GM23248 (cell line): ENCODE data around the gene EVA1B. TPM values are rescaled to one million over a fixed set of nuclear protein-coding genes. Genes with fewer than 3 reads are reported as not detected.

ENCODE experiments used
- DNase-seq: peaks from one replicate; pipeline ENCODE4 v3.0.0-alpha.2; 2015
- H2AFZ ChIP-seq: fragments of 200-600 bp; sonication (generic); 2 replicates; pipeline ENCODE4 v1.6.1; 2016; ENCODE audit warnings: antibody characterized with exemption
- H3F3A ChIP-seq: fragments of 200-600 bp; sonication (generic); 2 replicates; pipeline ENCODE4 v1.6.1; 2016; ENCODE audit warnings: mild to moderate bottlenecking, antibody characterized with exemption, mixed run types; ENCODE audit not compliant: insufficient read depth
- H3K27ac ChIP-seq: fragments of 200-600 bp; sonication (generic); 2 replicates; pipeline ENCODE4 v1.5.1; 2016; ENCODE audit warnings: mild to moderate bottlenecking
- H3K27me3 ChIP-seq: fragments of 200-600 bp; sonication (generic); replicated peaks from 2 replicates; pipeline ENCODE4 v1.6.1; 2016; ENCODE audit warnings: mild to moderate bottlenecking; ENCODE audit not compliant: insufficient read depth
- H3K36me3 ChIP-seq: fragments of 200-600 bp; sonication (generic); 2 replicates; pipeline ENCODE4 v1.6.1; 2016; ENCODE audit warnings: low read depth, mild to moderate bottlenecking
- H3K4me1 ChIP-seq: fragments of 200-600 bp; sonication (generic); 2 replicates; pipeline ENCODE4 v1.6.1; 2016; ENCODE audit warnings: mild to moderate bottlenecking; ENCODE audit not compliant: insufficient read depth
- H3K4me2 ChIP-seq: fragments of 200-600 bp; sonication (generic); one replicate; pipeline ENCODE4 v1.6.1; 2016; ENCODE audit warnings: mild to moderate bottlenecking; ENCODE audit not compliant: unreplicated experiment
- H3K4me3 ChIP-seq: fragments of 200-600 bp; sonication (generic); 2 replicates; pipeline ENCODE4 v1.5.1; 2016; ENCODE audit warnings: mild to moderate bottlenecking
- H3K79me2 ChIP-seq: fragments of 200-600 bp; sonication (generic); 2 replicates; pipeline ENCODE4 v1.6.1; 2016; ENCODE audit warnings: mild to moderate bottlenecking; ENCODE audit not compliant: insufficient read depth
- H3K9ac ChIP-seq: fragments of 200-600 bp; sonication (generic); 2 replicates; pipeline ENCODE4 v1.6.1; 2016; ENCODE audit warnings: mild to moderate bottlenecking
- H3K9me2 ChIP-seq: fragments of 200-600 bp; sonication (generic); 2 replicates; pipeline ENCODE4 v1.6.1; 2016; ENCODE audit warnings: mixed run types, mild to moderate bottlenecking, moderate library complexity; ENCODE audit not compliant: insufficient read depth
- H3K9me3 ChIP-seq: fragments of 200-600 bp; sonication (generic); one replicate; pipeline ENCODE4 v1.6.1; 2017; ENCODE audit warnings: low read depth
- H4K20me1 ChIP-seq: fragments of 200-600 bp; sonication (generic); 2 replicates; pipeline ENCODE4 v1.6.0; 2016; ENCODE audit not compliant: insufficient read depth
- EZH2 ChIP-seq: fragments of 200-600 bp; sonication (generic); IDR thresholded peaks from 2 replicates; pipeline ENCODE4 v1.6.1; 2018; ENCODE audit warnings: antibody characterized with exemption, mild to moderate bottlenecking; ENCODE audit not compliant: insufficient read depth, poor library complexity, severe bottlenecking
- EZH2phosphoT487 ChIP-seq: fragments of 200-600 bp; sonication (generic); IDR thresholded peaks from 2 replicates; pipeline ENCODE4 v1.6.1; 2018; ENCODE audit warnings: antibody characterized with exemption, moderate library complexity, mild to moderate bottlenecking, low read depth; ENCODE audit not compliant: insufficient read depth
- WGBS, 2 experiments: methylation state at CpG; one replicate each; pipeline ENCODE4 v1.1.6; 2015 to 2017; ENCODE audit warnings: low lambda C conversion rate in 2 of 2, low coverage in 1 of 2; ENCODE audit errors: missing lambda C conversion rate in 2 of 2; 5-methylcytosine and 5-hydroxymethylcytosine counted together
- in situ Hi-C: fragments of 300-500 bp; cut with MboI; formaldehyde crosslinking; loops from 2 replicates; pipeline ENCODE4 v1.15.0; 2020
- polyA plus RNA-seq: library from polyadenylated mRNA; unstranded; fragments of >200 nt; fragmentation: Nextera tagmentation; extraction: Ambion mirVana; gene quantifications from 2 replicates; pipeline ENCODE4 v1.2.1, GENCODE V29; 2016
- total RNA-seq: library from RNA; depleted of rRNA; stranded (reverse); fragments of >200 nt; shearing (Covaris generic); gene quantifications from 2 replicates; pipeline ENCODE4 v1.2.3, GENCODE V29; 2014

Gene EVA1B
- total and polyA plus RNA-seq, 2 experiments from 2014 or later: 95.0 to 328 TPM

DNA sequence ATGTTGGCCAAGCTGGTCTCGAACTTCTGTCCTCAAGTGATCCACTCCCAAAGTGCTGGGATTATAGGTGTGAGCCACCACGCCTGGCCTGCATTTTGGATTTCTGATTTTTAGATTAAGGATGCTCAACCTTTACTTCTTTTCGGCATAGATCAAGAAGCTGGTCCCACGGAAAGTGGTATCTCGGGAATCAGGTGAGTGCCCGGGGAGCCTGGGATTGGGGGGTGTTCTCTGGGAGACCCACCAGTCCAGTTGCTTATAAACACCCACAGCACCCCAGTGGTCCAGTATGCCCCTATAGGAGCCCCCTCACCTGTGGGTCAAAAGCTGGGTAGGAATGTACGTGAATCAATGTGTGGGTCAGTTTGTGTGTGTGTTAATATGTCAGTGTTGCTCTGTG lies 14.0 kb downstream of the EVA1B start:
- no peaks in the 10 kb centered on the region for H4K20me1 ChIP-seq
- peaks cover 12% of the 10 kb centered on the region for H3K36me3 ChIP-seq
- H3K9ac ChIP-seq: no peak overlapping the region
- H3K27ac ChIP-seq: no peak overlapping the region
- no peaks in the 10 kb centered on the region for H3K27me3 ChIP-seq
- no peaks in the 10 kb centered on the region for H3K9me2 ChIP-seq
- in situ Hi-C loops: no loop called here
- DNase-seq: no peak
- no peak overlapping the region for H3K4me3 ChIP-seq
- H3F3A ChIP-seq: peaks cover 10% of the 10 kb centered on the region; the same call in 1 of the 2 replicates
- H3K4me2 ChIP-seq: no peak overlapping the region
- 99 to 100% methylated on average over 7 of the region's 7 CpGs for WGBS, 2 experiments
- H3K4me1 ChIP-seq: peaks cover 5% of the 10 kb centered on the region; the same call in 1 of the 2 replicates
- H2AFZ ChIP-seq: no peak overlapping the region
- H3K9me3 ChIP-seq: no peaks in the 10 kb centered on the region
- TF ChIP-seq EZH2phosphoT487: no peak
- TF ChIP-seq EZH2: no peak
- peaks cover 18% of the 10 kb centered on the region for H3K79me2 ChIP-seq

GRCh38 chr1:36307601-36308330 lies 15.7 kb downstream of the EVA1B start:
- H3K9me2 ChIP-seq: no peaks in the 10 kb centered on the region
- peak overlapping the region; percentile 84 for H3K4me2 ChIP-seq
- in situ Hi-C loops: no loop called here
- H3K79me2 ChIP-seq: peaks cover 29% of the 10 kb centered on the region
- peaks cover 5% of the 10 kb centered on the region; the same call in 1 of the 2 replicates for H3K4me1 ChIP-seq
- WGBS, 2 experiments: 81% methylated on average over 5 to 9 of the region's 10 CpGs
- no peaks in the 10 kb centered on the region for H3K9me3 ChIP-seq
- H4K20me1 ChIP-seq: no peaks in the 10 kb centered on the region
- DNase-seq: no peak
- H3K27ac ChIP-seq: no peak overlapping the region
- peak overlapping the region; percentile 94 for H3K4me3 ChIP-seq
- peak overlapping the region; percentile 78 for H2AFZ ChIP-seq
- peaks cover 10% of the 10 kb centered on the region; the same call in 1 of the 2 replicates for H3F3A ChIP-seq
- H3K27me3 ChIP-seq: no peaks in the 10 kb centered on the region
- TF ChIP-seq EZH2phosphoT487 (no peak), EZH2 (no peak)
- H3K36me3 ChIP-seq: peaks cover 13% of the 10 kb centered on the region
- peak overlapping the region; percentile 77 for H3K9ac ChIP-seq

DNA sequence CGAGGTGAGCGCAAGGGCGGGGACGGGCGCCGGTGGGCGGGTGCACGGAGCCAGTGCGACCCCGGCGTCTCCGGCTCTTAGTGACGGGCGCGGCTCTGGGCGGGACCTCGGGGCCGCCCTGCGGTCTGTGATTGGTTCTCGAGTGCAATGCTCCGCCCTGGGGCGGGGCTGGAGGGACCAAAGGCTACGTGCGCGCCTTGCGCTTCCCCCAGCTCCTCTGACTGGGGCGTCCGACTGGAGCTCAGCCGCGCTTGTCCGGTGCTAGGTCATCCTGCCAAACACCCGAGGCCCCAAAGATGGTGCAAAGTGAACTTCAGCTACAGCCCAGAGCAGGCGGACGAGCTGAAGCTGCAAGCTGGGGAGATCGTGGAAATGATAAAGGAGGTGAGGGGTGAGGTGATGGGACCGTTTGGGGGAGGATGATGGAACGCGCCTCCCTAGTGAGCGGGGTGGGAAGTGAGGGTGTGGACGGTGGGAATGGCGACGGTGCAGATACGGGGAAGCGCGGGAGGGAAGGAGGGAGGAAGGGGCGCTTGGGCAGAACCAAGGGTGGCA lies 16.5 kb downstream of the EVA1B start:
- peak overlapping the region; percentile 77 for H3K9ac ChIP-seq
- H3K4me3 ChIP-seq: peak overlapping the region; percentile 94
- H3K27ac ChIP-seq: peak overlapping the region; percentile 16; the same call in 1 of the 2 replicates
- H3K9me3 ChIP-seq: no peaks in the 10 kb centered on the region
- H3K27me3 ChIP-seq: no peaks in the 10 kb centered on the region
- peaks cover 17% of the 10 kb centered on the region for H3K36me3 ChIP-seq
- H3F3A ChIP-seq: peaks cover 14% of the 10 kb centered on the region; the same call in 1 of the 2 replicates
- H3K9me2 ChIP-seq: no peaks in the 10 kb centered on the region
- TF ChIP-seq EZH2phosphoT487 (no peak), EZH2 (no peak)
- peak; percentile 97 for DNase-seq
- 1 to 2% methylated on average over 26 to 43 of the region's 46 CpGs for WGBS, 2 experiments
- H3K4me2 ChIP-seq: peak overlapping the region; percentile 84
- H3K79me2 ChIP-seq: peaks cover 31% of the 10 kb centered on the region
- peaks cover 5% of the 10 kb centered on the region; the same call in 1 of the 2 replicates for H3K4me1 ChIP-seq
- in situ Hi-C loops: no loop called here
- no peaks in the 10 kb centered on the region for H4K20me1 ChIP-seq
- H2AFZ ChIP-seq: peak overlapping the region; percentile 78

DNA sequence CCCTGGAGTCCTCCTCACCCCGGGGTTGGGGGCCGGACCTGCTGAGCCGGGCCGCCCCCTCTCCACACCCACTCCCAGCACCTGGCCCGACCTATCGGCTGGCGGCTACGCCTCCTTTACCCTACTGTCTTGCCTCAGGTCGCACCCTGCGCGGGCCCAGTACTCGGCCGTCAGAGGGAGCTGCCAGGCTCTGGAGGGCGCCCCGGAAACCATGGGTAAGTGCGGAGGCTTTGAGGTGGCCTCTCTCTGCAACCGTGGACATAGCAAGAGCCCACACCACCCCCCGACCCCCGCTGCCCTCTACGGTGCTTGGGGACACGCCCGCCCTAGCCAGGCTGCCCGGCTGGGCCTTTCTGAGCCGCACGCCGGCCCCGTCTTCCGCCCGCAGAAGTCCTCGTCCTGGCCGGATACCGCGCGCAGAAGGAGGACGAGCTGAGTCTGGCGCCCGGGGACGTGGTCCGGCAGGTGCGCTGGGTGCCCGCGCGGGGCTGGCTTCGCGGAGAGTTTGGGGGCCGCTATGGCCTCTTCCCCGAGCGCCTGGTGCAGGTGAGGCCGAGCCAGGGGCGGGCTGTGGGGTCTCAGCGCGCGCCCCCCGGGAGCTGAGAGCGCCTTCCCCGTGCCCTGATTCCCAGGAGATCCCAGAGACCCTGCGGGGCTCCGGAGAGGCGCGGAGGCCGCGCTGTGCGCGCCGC lies 17.1 kb downstream of the EVA1B start, which contains the start of gene SH3D21:
Gene SH3D21 (plus strand): TSS at position 159 of the 692 bp plus-strand sequence. CDS start 53 bp downstream, at position 212.
- in situ Hi-C loops: no loop called here
- Histone ChIP-seq H3K4me3 (peak within 1 kb of the TSS; percentile 94), H3K4me2 (peak within 1 kb of the TSS; percentile 84), H3K27me3 (no peaks in the 10 kb centered on the region), H2AFZ (peak within 1 kb of the TSS; percentile 78), H3K9ac (peak within 1 kb of the TSS; percentile 77), H3K9me2 (no peaks in the 10 kb centered on the region), H3K27ac (peak within 1 kb of the TSS; percentile 16; the same call in 1 of the 2 replicates), H3F3A (peaks cover 20% of the 10 kb centered on the region; the same call in 1 of the 2 replicates), H3K9me3 (no peaks in the 10 kb centered on the region), H3K79me2 (peaks cover 37% of the 10 kb centered on the region), H4K20me1 (no peaks in the 10 kb centered on the region), H3K36me3 (peaks cover 23% of the 10 kb centered on the region), H3K4me1 (peaks cover 5% of the 10 kb centered on the region; the same call in 1 of the 2 replicates)
- DNase-seq: peak; percentile 65
- no peak for TF ChIP-seq EZH2
- no peak for TF ChIP-seq EZH2phosphoT487
- WGBS, 2 experiments: 21% methylated on average over 54 to 59 of the region's 65 CpGs
